Activated CD8-positive, alpha-beta memory T cell treated with anti-CD3 and anti-CD28 coated beads for 36 hours (primary cell): Measurements from ENCODE around the gene TUSC2. TPM values are rescaled to one million over a fixed set of nuclear protein-coding genes. Genes with fewer than 3 reads are reported as not detected.
"Not testable (repeated sequence)": the region's sequence is repeated elsewhere in the genome, so short reads cannot be mapped to it uniquely, and the experiment has no call there.

Experiments used
- CTCF ChIA-PET: fragments of 350-600 bp; sonication (Branson Sonifier 250); formaldehyde crosslinking; loops from one replicate; lab custom pipeline; 2021; ENCODE audit warnings: antibody characterized with exemption; lab: Charles Lee
- POLR2A ChIA-PET: fragments of 350-600 bp; sonication (Branson Sonifier 250); formaldehyde crosslinking; loops from one replicate; lab custom pipeline; 2021; ENCODE audit warnings: antibody characterized with exemption; lab: Charles Lee
- total RNA-seq, 2 experiments: library from RNA; stranded (reverse); gene quantifications; one replicate each; pipeline ENCODE4 v1.2.3, GENCODE V29; 2021

TUSC2 gene
- total RNA-seq, 2 experiments from 2014 or later: 33.6 TPM

GRCh38 chr3:50316657-50317242 lies 11.3 kb downstream of the TUSC2 start:
- ChIA-PET POLR2A (interaction anchor here (1.4 kb wide), 1 partner anchor 12 kb away, joined by 8 read pairs; the partner anchor contains the start of gene TUSC2), CTCF (interaction anchor here (0.9 kb wide), 1 partner anchor 57 kb away, joined by 3 read pairs; no protein-coding TSS in a partner anchor)

GRCh38 chr3:50314816-50315215 lies 13.2 kb downstream of the TUSC2 start:
- POLR2A ChIA-PET: interaction anchor here (0.9 kb wide), 1 partner anchor 9 kb away, joined by 5 read pairs; no protein-coding TSS in a partner anchor
- CTCF ChIA-PET: interaction anchor here (1.3 to 1.5 kb wide), 2 partner anchors 9 to 16 kb away, joined by 3 to 5 read pairs; partner anchors contain the start of genes HYAL3 and NAA80

- ChIA-PET POLR2A (no interaction called here), CTCF (interaction anchor here (1.1 to 1.5 kb wide), 3 partner anchors 9 to 15 kb away, joined by 3 to 5 read pairs (median 4); partner anchors contain the start of genes HYAL3 and NAA80)
Measured at GRCh38 chr3:50314342-50314741, 13.7 kb downstream of the TUSC2 start.

- POLR2A ChIA-PET, CTCF ChIA-PET: not testable (repeated sequence)
Measured at GRCh38 chr3:50312041-50312440, 16.0 kb downstream of the TUSC2 start.

- POLR2A ChIA-PET: no interaction called here
- CTCF ChIA-PET: interaction anchor here (0.8 kb wide), 1 partner anchor 17 kb away, joined by 3 read pairs; no protein-coding TSS in a partner anchor
Measured at GRCh38 chr3:50304601-50305000, 23.4 kb downstream of the TUSC2 start.

- CTCF ChIA-PET: interaction anchor here (1.1 kb wide), 1 partner anchor 21 kb away, joined by 3 read pairs; no protein-coding TSS in a partner anchor
- POLR2A ChIA-PET: no interaction called here
Measured at GRCh38 chr3:50303013-50303815, 24.8 kb downstream of the TUSC2 start, which contains the start of gene HYAL1. Gene HYAL1, minus strand, starts transcription at chr3:50303574. Its CDS starts 618 bp downstream, at chr3:50302956.

GRCh38 chr3:50302095-50303012 lies 25.7 kb downstream of the TUSC2 start:
- CTCF ChIA-PET: interaction anchor here (0.7 to 1.1 kb wide), 4 partner anchors 13 to 27 kb away, joined by 3 to 5 read pairs (median 3); partner anchors contain the start of gene HYAL2
- POLR2A ChIA-PET: interaction anchor here (0.7 kb wide), 1 partner anchor 25 kb away, joined by 5 read pairs; no protein-coding TSS in a partner anchor

- CTCF ChIA-PET: interaction anchor here (0.6 kb wide), 1 partner anchor 23 kb away, joined by 4 read pairs; no protein-coding TSS in a partner anchor
- POLR2A ChIA-PET: no interaction called here
Measured at GRCh38 chr3:50300681-50301254, 27.3 kb downstream of the TUSC2 start.

- CTCF ChIA-PET: interaction anchor here (1.2 to 3.0 kb wide), 7 partner anchors 14 to 178 kb away, joined by 3 to 16 read pairs (median 5); no protein-coding TSS in a partner anchor
- POLR2A ChIA-PET: interaction anchor here (0.6 to 2.3 kb wide), 9 partner anchors 22 to 1200 kb away, joined by 3 to 17 read pairs (median 6); partner anchors contain the start of genes CYB561D2, DCAF1, HYAL2 and NPRL2
Measured at GRCh38 chr3:50299929-50300680, 27.9 kb downstream of the TUSC2 start.

- ChIA-PET POLR2A (interaction anchor here (0.6 to 2.3 kb wide), 10 partner anchors 11 to 1200 kb away, joined by 3 to 17 read pairs (median 6); partner anchors contain the start of genes CYB561D2, DCAF1, HYAL2 and NPRL2), CTCF (interaction anchor here (1.2 to 3.0 kb wide), 7 partner anchors 15 to 177 kb away, joined by 3 to 16 read pairs (median 5); no protein-coding TSS in a partner anchor)
Measured at GRCh38 chr3:50299638-50299928, 28.4 kb downstream of the TUSC2 start.

GRCh38 chr3:50298836-50299637 lies 29.0 kb downstream of the TUSC2 start, which contains the start of the genes HYAL3 and NAA80:
Gene HYAL3, minus strand, starts transcription at chr3:50299405. Its CDS starts 3,803 bp downstream, at chr3:50295602.
Gene NAA80, minus strand, starts transcription at chr3:50299405. Its CDS starts 1,942 bp downstream, at chr3:50297463.
- CTCF ChIA-PET: interaction anchor here (1.0 to 3.0 kb wide), 9 partner anchors 10 to 177 kb away, joined by 3 to 16 read pairs (median 5); partner anchors contain the start of gene TUSC2
- POLR2A ChIA-PET: interaction anchor here (0.6 to 2.3 kb wide), 11 partner anchors 10 to 1201 kb away, joined by 3 to 17 read pairs (median 6); partner anchors contain the start of genes CYB561D2, DCAF1, HYAL2 and NPRL2

GRCh38 chr3:50297896-50298725 lies 29.9 kb downstream of the TUSC2 start:
- CTCF ChIA-PET: interaction anchor here (0.6 to 3.0 kb wide), 8 partner anchors 9 to 176 kb away, joined by 3 to 16 read pairs (median 6); partner anchors contain the start of gene TUSC2
- POLR2A ChIA-PET: interaction anchor here (0.5 to 2.3 kb wide), 7 partner anchors 10 to 50 kb away, joined by 3 to 17 read pairs (median 4); no protein-coding TSS in a partner anchor

- ChIA-PET POLR2A (interaction anchor here (0.9 kb wide), 1 partner anchor 39 kb away, joined by 4 read pairs; no protein-coding TSS in a partner anchor), CTCF (interaction anchor here (3.0 kb wide), 1 partner anchor 27 kb away, joined by 11 read pairs; no protein-coding TSS in a partner anchor)
Measured at GRCh38 chr3:50297384-50297775, 30.6 kb downstream of the TUSC2 start.

GRCh38 chr3:50296721-50297383 lies 31.2 kb downstream of the TUSC2 start:
- POLR2A ChIA-PET: interaction anchor here (0.9 kb wide), 1 partner anchor 40 kb away, joined by 4 read pairs; no protein-coding TSS in a partner anchor
- CTCF ChIA-PET: interaction anchor here (0.6 kb wide), 1 partner anchor 25 kb away, joined by 3 read pairs; no protein-coding TSS in a partner anchor
